Activated naive CD8-positive, alpha-beta T cell treated with anti-CD3 and anti-CD28 coated beads for 36 hours (primary cell): ENCODE data around the gene TNFAIP1. TPM values are rescaled to one million over a fixed set of nuclear protein-coding genes. Genes with fewer than 3 reads are reported as not detected.
"Not testable (repeated sequence)": the region's sequence is repeated elsewhere in the genome, so short reads cannot be mapped to it uniquely, and the experiment has no call there.

ENCODE experiments used
- DNase-seq: peaks from one replicate; pipeline ENCODE4 v3.0.0; 2021
- H3K27ac Mint-ChIP-seq: one replicate; pipeline ENCODE4 v1.8.0; 2022; ENCODE audit warnings: mild to moderate bottlenecking, moderate library complexity, mixed read lengths
- H3K27me3 Mint-ChIP-seq: one replicate; pipeline ENCODE4 v1.8.0; 2022; ENCODE audit warnings: mild to moderate bottlenecking, mixed read lengths
- H3K36me3 Mint-ChIP-seq: one replicate; pipeline ENCODE4 v1.8.0; 2021; ENCODE audit warnings: mild to moderate bottlenecking, mixed read lengths
- H3K4me1 Mint-ChIP-seq: one replicate; pipeline ENCODE4 v1.8.0; 2021; ENCODE audit warnings: mixed read lengths
- H3K4me3 Mint-ChIP-seq: one replicate; pipeline ENCODE4 v1.8.0; 2022; ENCODE audit warnings: mild to moderate bottlenecking, moderate library complexity, mixed read lengths
- H3K9me3 Mint-ChIP-seq: one replicate; pipeline ENCODE4 v1.8.0; 2022; ENCODE audit warnings: mixed read lengths
- total RNA-seq, 2 experiments: library from RNA; stranded (reverse); gene quantifications; one replicate each; pipeline ENCODE4 v1.2.3, GENCODE V29; 2021

The TNFAIP1 gene
- 10 to 100 TPM; 22.2 to 23.2 TPM for total RNA-seq

GRCh38 chr17:28335201-28335958, at the start of gene TNFAIP1, which contains the start of gene IFT20:
TSS of gene TNFAIP1 (plus strand) at chr17:28335761. CDS start at chr17:28339522, 3,761 bp downstream.
TSS of gene IFT20 (minus strand) at chr17:28335472. CDS start at chr17:28331985, 3,487 bp downstream.
- no peaks in the 10 kb centered on the region for H3K27me3 Mint-ChIP-seq

DNA sequence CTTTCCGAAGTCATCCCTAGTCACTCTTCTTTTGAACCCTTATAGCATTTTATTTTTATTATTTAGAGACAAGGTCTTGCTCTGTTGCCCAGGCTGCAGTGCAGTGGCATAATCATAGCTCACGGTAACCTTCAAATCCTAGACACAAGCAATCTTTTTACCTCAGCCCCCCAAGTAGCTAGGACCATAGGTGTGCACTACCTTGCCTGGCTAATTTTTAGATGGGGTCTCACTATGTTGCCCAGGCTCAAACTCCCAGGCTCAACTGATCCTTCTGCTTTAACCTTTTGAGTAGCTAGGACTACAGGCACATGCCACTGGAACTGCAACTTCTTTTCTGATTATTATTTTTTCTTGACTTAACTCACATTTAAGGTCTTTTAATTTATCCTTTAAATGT, 49.6 kb upstream of the TNFAIP1 start:
- Mint-ChIP-seq H3K9me3 (no peaks in the 10 kb centered on the region), H3K27ac (no peak overlapping the region), H3K4me1 (no peaks in the 10 kb centered on the region), H3K27me3 (peaks cover 14% of the 10 kb centered on the region), H3K36me3 (no peaks in the 10 kb centered on the region), H3K4me3 (no peak overlapping the region)
- DNase-seq: no peak

More at GRCh38 chr17:28335201-28335958, at the start of gene TNFAIP1, which contains the start of gene IFT20:
- Mint-ChIP-seq H3K4me3 (peak within 1 kb of the TSS; percentile 97), H3K4me1 (peaks cover 34% of the 10 kb centered on the region), H3K9me3 (no peaks in the 10 kb centered on the region), H3K36me3 (no peaks in the 10 kb centered on the region), H3K27ac (peak within 1 kb of the TSS; percentile 91)
- peak; percentile 98 for DNase-seq

DNA sequence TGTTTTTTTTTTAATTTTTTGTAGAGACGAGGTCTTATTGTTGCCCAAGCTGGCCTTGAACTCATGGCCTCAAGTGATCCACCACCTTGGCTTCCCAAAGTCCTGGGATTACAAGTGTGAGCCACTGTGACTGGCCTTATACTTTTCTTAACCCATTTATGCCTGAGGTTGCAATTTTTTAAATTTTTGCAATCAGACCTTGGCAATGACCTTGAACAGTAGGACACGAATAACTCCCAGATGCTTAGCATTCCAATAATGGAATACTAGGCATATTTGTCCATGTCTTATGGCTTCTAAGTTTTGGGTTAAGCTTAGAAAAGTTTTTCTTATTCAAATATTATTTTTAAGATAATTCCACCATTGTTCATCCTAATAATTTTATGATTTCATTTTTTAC, 44.9 kb upstream of the TNFAIP1 start:
- Mint-ChIP-seq H3K4me3 (no peak overlapping the region), H3K9me3 (no peaks in the 10 kb centered on the region), H3K27me3 (peaks cover 25% of the 10 kb centered on the region), H3K36me3 (no peaks in the 10 kb centered on the region), H3K4me1 (peaks cover 3% of the 10 kb centered on the region), H3K27ac (no peak overlapping the region)
- no peak for DNase-seq

- DNase-seq: no peak
- H3K4me3 Mint-ChIP-seq: no peak overlapping the region
- no peaks in the 10 kb centered on the region for H3K36me3 Mint-ChIP-seq
- H3K9me3 Mint-ChIP-seq: no peaks in the 10 kb centered on the region
- H3K27me3 Mint-ChIP-seq: peaks cover 25% of the 10 kb centered on the region
- no peak overlapping the region for H3K27ac Mint-ChIP-seq
- H3K4me1 Mint-ChIP-seq: peaks cover 14% of the 10 kb centered on the region
Observed at GRCh38 chr17:28291780-28292330, 43.7 kb upstream of the TNFAIP1 start.

DNA sequence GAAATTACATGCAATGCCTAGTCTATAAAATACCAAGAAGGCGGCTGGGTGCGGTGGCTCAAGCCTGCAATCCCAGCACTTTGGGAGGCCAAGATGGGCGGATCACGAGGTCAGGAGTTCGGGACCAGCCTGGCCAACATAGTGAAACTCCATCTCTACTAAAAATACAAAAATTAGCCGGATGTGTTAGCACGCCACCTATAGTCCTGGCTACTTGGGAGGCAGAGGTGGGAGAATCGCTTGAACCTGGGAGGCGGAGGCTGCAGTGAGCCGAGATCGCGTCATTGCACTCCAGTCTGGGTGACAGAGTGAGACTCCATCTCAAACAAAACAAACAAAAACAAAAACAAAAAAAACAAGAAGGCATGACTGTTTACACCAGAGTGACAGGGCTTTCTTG, 42.7 kb upstream of the TNFAIP1 start:
- H3K27ac Mint-ChIP-seq, H3K36me3 Mint-ChIP-seq, DNase-seq, H3K9me3 Mint-ChIP-seq, H3K4me3 Mint-ChIP-seq: not testable (repeated sequence)
- Mint-ChIP-seq H3K27me3 (peaks cover 25% of the 10 kb centered on the region), H3K4me1 (peaks cover 14% of the 10 kb centered on the region)

GRCh38 chr17:28293994-28294393, 41.6 kb upstream of the TNFAIP1 start:
- Mint-ChIP-seq H3K9me3 (no peaks in the 10 kb centered on the region), H3K27me3 (peaks cover 25% of the 10 kb centered on the region), H3K4me1 (peaks cover 14% of the 10 kb centered on the region), H3K27ac (no peak overlapping the region), H3K4me3 (no peak overlapping the region), H3K36me3 (no peaks in the 10 kb centered on the region)
- no peak for DNase-seq

DNA sequence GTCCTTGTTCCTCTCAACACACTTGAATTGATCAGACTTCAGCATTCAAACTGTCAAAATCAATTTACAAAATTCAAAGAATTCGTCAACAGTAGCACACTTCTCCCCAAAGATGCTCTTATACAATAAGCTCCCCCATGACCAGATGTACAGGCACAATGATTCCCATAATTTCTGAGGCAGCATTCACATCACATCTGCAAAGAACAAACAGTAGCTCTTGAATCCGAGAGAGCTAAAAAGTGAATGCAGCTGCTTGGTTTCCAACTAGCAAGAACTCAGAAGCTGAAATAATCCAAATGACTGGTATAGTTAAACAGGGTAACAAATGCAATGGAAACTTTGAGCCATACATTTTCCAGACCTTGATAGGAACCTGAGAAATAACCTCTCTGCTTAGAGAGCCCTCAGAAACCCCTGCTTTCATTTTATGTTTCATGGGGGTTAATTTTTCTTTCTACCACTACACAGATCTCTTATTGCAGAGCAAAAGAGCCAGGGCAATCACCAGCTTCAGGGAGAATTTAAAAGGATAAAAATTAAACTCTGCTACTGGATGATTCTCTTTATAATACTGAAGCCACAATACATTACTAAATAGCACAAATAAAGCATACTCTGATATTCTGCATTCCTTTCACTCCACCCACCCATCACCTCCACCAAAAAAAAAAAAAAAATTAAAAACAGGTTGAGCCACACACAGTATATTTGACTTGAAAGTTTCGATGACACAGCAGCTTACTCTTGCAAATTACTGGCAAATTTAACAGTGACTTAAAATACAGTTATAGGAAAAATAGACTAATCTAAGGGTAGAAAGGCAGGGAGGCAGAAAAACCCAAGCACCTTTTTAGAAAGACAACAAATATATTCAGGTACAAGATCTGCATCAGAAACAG, 39.6 kb upstream of the TNFAIP1 start:
- DNase-seq: no peak
- Mint-ChIP-seq H3K9me3 (no peaks in the 10 kb centered on the region), H3K4me1 (peaks cover 14% of the 10 kb centered on the region), H3K36me3 (no peaks in the 10 kb centered on the region), H3K27ac (peak overlapping the region; percentile 81), H3K4me3 (peak overlapping the region; percentile 11), H3K27me3 (peaks cover 25% of the 10 kb centered on the region)

DNA sequence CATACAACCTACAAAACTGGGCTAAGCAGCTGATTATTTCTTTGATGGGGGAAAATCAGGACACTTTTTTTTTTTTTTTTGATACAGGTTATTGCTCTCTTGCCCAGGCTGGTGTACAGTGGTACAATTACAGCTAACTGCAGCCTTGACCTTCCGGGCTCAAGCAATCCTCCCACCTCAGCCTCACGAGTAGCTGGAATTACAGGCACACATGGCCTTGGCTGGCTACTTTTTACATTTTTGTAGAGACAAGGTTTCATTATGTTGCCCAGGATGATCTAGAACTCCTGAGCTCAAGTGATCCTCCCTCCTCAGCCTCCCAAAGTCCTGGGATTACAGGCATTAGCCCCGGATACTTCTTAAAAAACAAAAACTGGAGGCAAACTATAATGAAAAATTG, 37.1 kb upstream of the TNFAIP1 start:
- Mint-ChIP-seq H3K4me3 (no peak overlapping the region), H3K27me3 (peaks cover 7% of the 10 kb centered on the region), H3K27ac (no peak overlapping the region), H3K4me1 (peaks cover 14% of the 10 kb centered on the region), H3K9me3 (no peaks in the 10 kb centered on the region), H3K36me3 (no peaks in the 10 kb centered on the region)
- DNase-seq: no peak

GRCh38 chr17:28306954-28307401, 28.6 kb upstream of the TNFAIP1 start:
- no peaks in the 10 kb centered on the region for H3K36me3 Mint-ChIP-seq
- no peaks in the 10 kb centered on the region for H3K4me1 Mint-ChIP-seq
- H3K9me3 Mint-ChIP-seq: no peaks in the 10 kb centered on the region
- peaks cover 41% of the 10 kb centered on the region for H3K27me3 Mint-ChIP-seq
- DNase-seq: no peak
- no peak overlapping the region for H3K27ac Mint-ChIP-seq
- no peak overlapping the region for H3K4me3 Mint-ChIP-seq

DNA sequence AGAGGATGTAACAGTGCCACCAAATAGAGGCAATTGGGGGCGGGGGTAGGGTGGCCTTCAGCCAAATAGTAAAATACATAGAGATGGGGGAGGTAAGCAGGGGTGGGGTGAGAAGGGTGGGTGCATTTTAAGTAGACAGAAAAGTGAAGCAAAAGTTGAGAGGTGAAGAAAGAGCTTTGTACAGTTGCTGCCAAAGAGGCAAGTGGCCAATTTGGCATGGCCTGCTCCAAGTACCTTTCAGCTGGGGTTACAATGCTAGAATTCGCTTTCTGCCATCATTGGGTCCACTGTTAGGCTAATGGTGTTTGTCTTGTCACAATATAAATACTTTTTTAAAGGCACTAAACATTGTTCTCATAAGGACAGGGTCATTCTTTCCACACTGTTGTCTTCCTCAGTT, 21.7 kb upstream of the TNFAIP1 start:
- Mint-ChIP-seq H3K27me3 (peaks cover 3% of the 10 kb centered on the region), H3K4me3 (no peak overlapping the region), H3K9me3 (no peaks in the 10 kb centered on the region), H3K4me1 (peaks cover 12% of the 10 kb centered on the region), H3K27ac (no peak overlapping the region), H3K36me3 (peaks cover 10% of the 10 kb centered on the region)
- DNase-seq: no peak

DNA sequence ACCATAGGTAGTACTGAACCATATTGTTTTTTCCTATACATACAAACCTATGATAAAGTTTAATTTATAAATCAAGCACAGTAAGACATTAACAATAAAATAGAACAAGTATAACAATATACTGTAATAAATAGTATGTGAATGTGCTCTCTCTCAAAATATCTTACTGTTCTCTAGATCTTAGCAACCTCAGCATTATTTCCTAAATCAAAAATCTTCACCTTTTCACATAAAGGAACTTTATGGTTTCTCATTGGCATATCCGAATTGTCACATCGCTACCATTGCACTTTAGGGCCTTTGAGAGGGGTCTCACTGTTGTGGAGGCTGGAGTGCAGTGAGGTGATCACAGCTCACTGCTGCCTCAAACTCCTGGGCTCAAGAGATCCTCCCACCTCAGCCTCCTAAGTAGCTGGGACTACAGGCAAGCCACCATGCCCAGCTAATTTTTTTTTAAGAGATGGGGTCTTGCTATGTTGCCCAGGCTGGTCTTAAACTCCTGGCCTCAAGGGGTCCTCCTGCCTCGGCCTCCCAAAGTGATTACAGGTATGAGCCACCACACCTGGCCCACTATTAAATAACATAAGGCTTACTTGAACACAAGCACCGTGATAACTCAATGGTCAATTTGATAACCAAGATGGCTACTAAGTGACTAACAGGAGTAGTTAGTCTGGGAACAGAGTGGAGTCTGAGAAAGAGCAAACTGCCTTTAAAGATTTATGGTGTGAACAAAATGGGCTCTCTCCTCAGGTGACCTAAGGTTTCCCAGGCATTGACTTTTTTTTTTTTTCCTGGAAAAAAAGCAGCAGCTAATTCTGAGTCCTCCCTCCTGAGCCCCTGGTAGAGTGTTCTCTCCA, 19.5 kb upstream of the TNFAIP1 start:
- no peak for DNase-seq
- no peaks in the 10 kb centered on the region for H3K9me3 Mint-ChIP-seq
- H3K27me3 Mint-ChIP-seq: peaks cover 3% of the 10 kb centered on the region
- H3K4me1 Mint-ChIP-seq: peaks cover 24% of the 10 kb centered on the region
- peaks cover 25% of the 10 kb centered on the region for H3K36me3 Mint-ChIP-seq
- peak overlapping the region; percentile 15 for H3K4me3 Mint-ChIP-seq
- H3K27ac Mint-ChIP-seq: no peak overlapping the region

- peak overlapping the region; percentile 87 for H3K4me3 Mint-ChIP-seq
- peak overlapping the region; percentile 74 for H3K27ac Mint-ChIP-seq
- no peak for DNase-seq
- peaks cover 29% of the 10 kb centered on the region for H3K36me3 Mint-ChIP-seq
- no peaks in the 10 kb centered on the region for H3K9me3 Mint-ChIP-seq
- peaks cover 3% of the 10 kb centered on the region for H3K27me3 Mint-ChIP-seq
- peaks cover 30% of the 10 kb centered on the region for H3K4me1 Mint-ChIP-seq
Observed at GRCh38 chr17:28317099-28317965, 18.2 kb upstream of the TNFAIP1 start.

- Mint-ChIP-seq H3K9me3 (no peaks in the 10 kb centered on the region), H3K27ac (peak overlapping the region; percentile 74), H3K27me3 (peaks cover 3% of the 10 kb centered on the region), H3K36me3 (peaks cover 31% of the 10 kb centered on the region), H3K4me3 (peak overlapping the region; percentile 87), H3K4me1 (peaks cover 33% of the 10 kb centered on the region)
- DNase-seq: peak; percentile 29
Observed at GRCh38 chr17:28317966-28318758, 17.4 kb upstream of the TNFAIP1 start.
